Stimulated activated CD8-positive, alpha-beta memory T cell treated with anti-CD3 and anti-CD28 coated beads, Interleukin-15, amount 100 ng/mL, for 1 hour (primary cell): Measurements from ENCODE around the gene SULT1E1.
A peak's percentile ranks its signal among the peaks of the same experiment; 100 is the strongest.
"Not testable (repeated sequence)": the region's sequence is repeated elsewhere in the genome, so short reads cannot be mapped to it uniquely, and the experiment has no call there.

Source experiments
- DNase-seq: peaks from one replicate; pipeline ENCODE4 v3.0.0-alpha.2; 2020; ENCODE audit warnings: low read depth

SULT1E1 gene

GRCh38 chr4:69843301-69843700 lies 16.6 kb downstream of the SULT1E1 start:
- DNase-seq, result no peak

GRCh38 chr4:69838977-69839376 lies 21.0 kb downstream of the SULT1E1 start:
- no peak for DNase-seq

- DNase-seq, result no peak
Measured at GRCh38 chr4:69836287-69836686, 23.7 kb downstream of the SULT1E1 start.

DNA sequence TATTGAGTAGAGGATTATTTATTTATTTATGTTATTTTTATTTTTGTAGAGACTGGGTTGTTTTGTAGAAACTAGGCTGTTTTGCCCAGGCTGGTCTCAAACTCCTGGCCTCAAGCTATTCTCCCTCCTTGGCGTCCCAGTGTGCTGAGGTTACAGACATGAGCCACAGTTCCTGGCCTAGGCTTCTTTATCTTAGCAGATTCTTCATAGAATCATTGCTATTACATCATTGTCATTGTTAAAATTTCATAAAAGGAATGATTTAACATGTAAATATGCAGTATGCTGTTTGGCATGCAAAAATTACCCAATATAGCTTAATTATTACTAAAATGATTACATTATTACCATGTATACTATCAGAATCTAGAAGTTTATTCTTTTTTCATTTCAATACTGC lies 24.2 kb downstream of the SULT1E1 start:
- DNase-seq, result no peak

- DNase-seq, result no peak
Measured at GRCh38 chr4:69833251-69833650, 26.7 kb downstream of the SULT1E1 start.

GRCh38 chr4:69832326-69833030 lies 27.5 kb downstream of the SULT1E1 start:
- no peak for DNase-seq

DNA sequence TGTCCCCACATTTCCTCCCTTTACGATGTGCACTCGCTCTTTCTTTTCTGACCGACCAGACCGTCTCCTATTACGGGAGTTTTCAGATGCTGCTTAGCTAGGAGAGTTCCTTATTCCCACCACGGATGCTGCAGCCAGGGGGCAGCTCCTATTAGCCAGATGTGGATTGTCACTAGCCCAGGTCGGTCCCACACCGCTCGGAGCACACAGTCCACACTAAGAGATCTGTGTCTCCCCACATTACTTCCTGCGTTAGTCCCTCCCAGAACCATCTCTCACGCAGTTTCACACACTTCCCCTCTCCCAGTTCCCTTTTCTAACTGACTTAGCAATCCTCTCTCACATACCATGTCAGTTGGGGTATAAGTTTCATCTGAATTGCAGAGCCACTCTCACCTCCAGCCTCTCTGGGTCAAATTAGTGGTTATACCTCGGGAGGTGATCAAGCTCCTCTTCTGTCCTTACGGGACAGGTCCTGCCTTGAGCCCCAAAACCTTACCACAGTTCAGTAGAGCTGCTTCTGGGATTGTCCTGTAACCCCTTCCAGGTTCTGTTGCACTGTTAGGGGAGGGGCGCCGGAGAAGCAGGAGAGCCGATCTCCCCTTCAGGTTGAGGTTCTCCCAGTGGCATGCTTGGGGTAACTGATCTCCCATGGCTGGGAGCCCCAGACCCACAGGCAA lies 28.2 kb downstream of the SULT1E1 start:
- no peak for DNase-seq

DNA sequence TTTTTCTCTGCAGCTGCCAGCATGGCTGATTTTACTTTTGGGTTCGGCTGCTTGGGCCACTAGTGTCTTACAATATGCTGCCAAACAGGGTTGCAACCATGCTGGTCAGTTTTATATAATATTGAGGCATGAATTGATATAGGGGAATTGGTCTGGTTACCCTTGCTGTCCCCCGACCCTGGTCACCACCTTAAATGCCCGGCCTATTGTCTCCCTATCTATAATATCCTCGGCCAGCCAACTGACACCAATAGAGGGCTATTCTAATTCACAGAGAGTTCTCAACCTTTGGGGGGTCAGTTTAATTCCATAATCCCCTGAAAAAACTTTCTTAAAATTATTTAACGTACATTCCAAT lies 28.7 kb downstream of the SULT1E1 start:
- no peak for DNase-seq

- DNase-seq, result no peak
Measured at GRCh38 chr4:69830560-69831269, 29.2 kb downstream of the SULT1E1 start.

GRCh38 chr4:69830192-69830559 lies 29.8 kb downstream of the SULT1E1 start:
- no peak for DNase-seq

GRCh38 chr4:69829678-69830077 lies 30.3 kb downstream of the SULT1E1 start:
- DNase-seq, result no peak

GRCh38 chr4:69828828-69829227 lies 31.1 kb downstream of the SULT1E1 start:
- no peak for DNase-seq

DNA sequence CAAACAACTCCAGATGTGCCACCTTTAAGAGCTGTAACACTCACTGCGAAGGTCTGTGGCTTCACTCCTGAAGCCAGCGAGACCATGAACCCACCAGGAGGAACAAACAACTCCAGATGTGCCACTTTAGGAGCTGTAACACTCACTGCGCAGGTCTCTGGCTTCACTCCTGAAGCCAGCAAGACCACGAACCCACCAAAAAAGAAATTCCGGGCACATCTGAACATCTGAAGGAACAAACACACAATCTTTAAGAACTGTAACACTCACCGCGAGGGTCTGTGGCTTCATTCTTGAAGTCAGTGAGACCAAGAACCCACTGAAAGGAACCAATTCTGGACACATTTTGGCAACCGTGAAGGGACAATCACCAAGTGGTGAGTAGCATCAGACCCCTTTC lies 34.9 kb downstream of the SULT1E1 start:
- not testable (repeated sequence) for DNase-seq

DNA sequence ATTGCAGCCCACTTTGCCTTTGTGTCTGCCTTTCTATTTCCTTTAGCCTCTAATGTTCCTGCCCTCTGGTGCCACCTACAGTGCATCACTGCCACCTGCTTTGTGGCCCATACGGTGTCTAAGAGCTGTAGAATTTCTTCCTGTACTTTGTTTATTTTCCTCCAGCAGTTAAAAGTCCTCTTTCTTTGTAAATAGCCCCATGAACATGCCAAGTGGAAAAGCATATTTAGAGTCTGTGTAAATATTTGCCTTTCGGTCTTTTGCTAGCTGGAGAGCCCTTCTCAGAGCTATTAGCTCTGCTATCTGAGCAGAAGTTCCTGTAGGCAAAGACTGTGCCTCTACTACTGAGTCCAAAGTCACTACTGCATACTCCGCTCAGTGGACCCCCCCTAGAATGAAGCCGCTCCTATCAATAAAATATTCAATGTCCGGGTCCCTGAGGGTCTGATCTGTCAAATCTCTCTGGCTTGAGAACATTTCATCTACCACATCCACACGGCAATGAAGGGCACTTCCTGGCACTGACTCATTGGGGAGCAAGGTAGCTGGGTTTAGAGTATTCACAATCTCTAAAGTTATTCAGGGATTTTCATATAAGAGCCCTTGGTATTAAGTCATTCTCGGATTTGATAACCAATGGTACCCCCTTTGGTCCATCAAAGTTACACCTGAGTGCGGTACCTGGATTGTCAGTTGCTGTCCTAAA lies 36.3 kb downstream of the SULT1E1 start:
- peak; percentile 22 for DNase-seq

DNA sequence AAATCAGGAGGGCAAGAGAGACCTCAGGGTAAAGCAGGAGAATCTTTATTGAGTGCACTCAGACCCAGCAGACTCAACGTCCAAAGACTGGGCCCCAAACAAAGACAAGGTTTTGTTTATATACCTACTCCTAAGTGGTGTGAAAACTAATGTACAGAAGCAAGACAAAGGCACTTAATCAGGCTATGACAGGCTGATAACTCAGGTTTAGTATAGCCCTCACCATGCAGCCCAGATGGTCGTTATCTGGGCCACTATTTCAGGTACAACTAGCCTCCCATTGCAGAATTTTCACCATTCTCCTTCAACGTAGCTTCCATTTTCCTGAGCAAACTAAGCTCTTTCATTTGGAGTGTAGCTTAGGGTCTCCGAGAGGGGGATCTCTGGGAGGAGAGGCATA lies 36.9 kb downstream of the SULT1E1 start:
- no peak for DNase-seq

DNA sequence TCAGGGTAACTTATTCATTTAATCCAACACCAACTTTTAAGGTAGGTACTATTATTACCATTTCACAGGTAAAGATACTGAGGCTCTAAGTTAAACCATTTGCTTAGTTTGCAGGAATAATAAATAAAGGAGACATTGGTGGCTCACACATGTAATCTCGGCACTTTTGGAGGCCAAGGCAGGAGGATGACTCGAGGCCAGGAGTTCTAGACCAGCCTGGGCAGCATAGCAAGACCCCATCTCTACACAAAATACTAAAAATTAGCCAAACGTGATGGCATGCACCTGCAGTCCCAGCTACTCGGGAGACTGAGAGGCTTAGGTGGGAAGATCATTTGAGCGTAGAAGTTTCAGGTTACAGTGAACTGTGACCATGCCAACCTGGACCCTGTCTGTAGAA lies 37.7 kb downstream of the SULT1E1 start:
- no peak for DNase-seq

- no peak for DNase-seq
Measured at GRCh38 chr4:69818060-69818639, 41.8 kb downstream of the SULT1E1 start.

DNA sequence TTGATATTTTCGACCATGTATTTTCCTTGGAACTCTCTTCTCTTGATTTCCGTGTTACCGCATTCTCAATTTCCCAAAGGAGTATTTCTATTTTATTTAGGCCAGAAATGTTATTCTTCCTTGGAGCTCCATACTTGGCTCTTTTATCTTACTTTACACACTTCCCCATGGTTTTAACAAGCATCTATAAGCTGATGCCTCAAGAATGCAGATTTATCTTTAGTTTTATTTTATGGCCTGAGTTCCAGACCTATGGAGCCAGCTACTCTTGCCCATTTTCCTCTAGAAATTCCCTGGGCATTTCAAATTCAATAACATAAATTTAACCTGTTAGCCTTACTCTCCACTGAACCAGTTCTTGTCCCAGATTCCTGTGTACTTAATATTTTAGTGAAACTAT lies 43.7 kb downstream of the SULT1E1 start:
- no peak for DNase-seq

- no peak for DNase-seq
Measured at GRCh38 chr4:69813628-69814027, 46.3 kb downstream of the SULT1E1 start.

- DNase-seq, result no peak
Measured at GRCh38 chr4:69811166-69811565, 48.8 kb downstream of the SULT1E1 start.

- DNase-seq, result no peak
Measured at GRCh38 chr4:69800599-69800998, 59.3 kb downstream of the SULT1E1 start.

DNA sequence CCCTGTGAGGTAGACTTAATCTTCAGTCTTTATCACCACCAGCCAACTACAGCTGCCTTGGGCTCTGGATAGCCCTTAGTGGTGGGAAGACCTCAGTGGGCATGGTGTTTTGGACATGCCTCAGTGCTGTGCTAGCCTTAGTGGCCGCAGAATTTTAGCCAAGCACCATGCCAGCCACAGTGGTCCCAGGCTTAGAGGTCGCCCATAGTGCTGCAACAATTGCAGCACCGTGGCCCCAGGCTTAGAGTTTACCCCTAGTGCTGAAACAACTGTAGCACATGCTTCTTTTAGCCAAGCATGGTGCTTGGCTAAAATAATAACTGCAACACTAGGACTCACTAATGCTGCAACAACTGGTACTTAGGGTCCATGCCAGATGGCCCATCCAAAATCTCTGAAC lies 60.6 kb downstream of the SULT1E1 start:
- DNase-seq, result no peak
